GM18951 (cell line): ENCODE results near the gene ABLIM3.

Experiments
- POLR2A ChIP-seq: IDR thresholded peaks from 4 replicates; pipeline ENCODE4 v1.6.1; 2011; ENCODE audit warnings: mild to moderate bottlenecking; ENCODE audit not compliant: insufficient read length, insufficient read depth; ENCODE audit errors: extremely low read depth
- in situ Hi-C: fragments of 300-500 bp; cut with MboI; formaldehyde crosslinking; loops from one replicate; pipeline ENCODE4 v1.12.0; 2022; ENCODE audit warnings: low sequenced_read_pairs, mixed read lengths, inconsistent platforms; ENCODE audit not compliant: unreplicated experiment

Gene ABLIM3

DNA sequence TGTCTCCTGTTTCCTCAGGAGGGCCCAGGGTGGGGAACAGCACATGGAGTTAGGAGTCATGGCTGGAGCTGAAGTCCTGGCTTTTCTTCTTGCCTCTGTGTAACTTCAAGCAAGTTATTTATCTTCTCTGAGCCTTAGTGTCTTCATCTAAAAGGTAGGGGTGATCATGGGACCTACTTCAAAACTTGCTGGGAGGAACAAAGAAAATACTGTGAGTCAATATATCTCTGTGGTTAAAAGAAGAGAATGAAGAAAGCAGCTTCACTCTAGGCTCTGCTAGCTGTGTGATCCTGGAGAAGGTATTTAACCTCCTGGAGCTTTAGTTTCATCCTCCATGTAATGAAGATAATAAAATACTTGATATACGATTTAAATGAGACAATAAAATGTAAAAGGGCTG is 156.9 kb downstream of the ABLIM3 start:
- TF ChIP-seq POLR2A: no peak
- in situ Hi-C loops: no loop called here

DNA sequence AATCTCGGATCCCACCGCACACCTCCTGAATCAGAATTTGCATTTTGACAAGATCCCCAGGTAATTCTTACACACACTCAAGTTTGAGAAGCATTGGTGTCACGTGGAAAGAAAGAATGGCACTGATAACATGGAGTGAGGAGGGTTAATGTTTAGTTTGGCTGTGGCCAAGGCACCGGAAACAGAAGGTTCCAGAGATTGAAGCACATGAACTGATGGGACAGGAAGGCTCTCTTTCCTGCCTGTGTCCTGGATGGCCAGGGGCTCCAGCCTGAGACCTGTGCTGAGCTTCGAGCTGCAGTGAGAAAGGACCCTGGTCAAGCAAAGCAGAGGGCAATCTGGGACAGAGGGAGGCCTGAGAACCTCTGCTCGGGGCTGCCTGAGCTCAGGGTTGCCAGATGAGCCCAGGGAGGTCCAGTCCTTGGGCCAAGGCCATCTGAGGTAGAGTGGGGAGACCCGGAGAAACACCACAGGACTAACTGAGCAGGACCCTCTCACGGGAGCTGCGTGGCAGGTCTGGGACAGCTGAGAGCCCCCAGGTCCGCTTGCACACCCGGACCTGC is 157.6 kb downstream of the ABLIM3 start:
- no peak for TF ChIP-seq POLR2A
- in situ Hi-C loops: no loop called here

DNA sequence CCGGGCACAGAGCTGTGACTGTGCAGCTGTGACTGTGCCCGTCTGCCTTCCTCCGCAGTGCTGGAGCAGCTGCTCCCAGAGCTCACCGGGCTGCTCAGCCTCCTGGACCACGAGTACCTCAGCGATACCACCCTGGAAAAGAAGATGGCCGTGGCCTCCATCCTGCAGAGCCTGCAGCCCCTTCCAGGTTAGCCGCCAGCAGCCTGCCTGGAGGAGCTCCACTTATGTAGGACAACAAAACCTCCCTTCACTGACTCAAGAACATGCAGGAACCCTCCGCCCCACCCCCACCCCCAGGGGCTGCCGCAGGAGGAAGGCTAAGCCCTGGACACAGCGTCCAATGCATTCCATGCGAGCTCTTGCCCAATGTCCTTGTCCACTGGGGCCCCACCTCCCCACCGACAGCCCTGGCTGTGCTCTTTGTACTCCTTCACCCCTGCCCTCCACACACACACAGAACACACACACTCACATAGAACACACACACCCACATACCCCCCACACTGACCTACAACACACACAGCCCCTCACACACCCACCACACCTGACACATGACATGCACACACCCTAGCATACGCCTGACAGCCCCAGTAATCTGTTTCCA is 158.3 kb downstream of the ABLIM3 start:
- no peak for TF ChIP-seq POLR2A
- in situ Hi-C loops: no loop called here

DNA sequence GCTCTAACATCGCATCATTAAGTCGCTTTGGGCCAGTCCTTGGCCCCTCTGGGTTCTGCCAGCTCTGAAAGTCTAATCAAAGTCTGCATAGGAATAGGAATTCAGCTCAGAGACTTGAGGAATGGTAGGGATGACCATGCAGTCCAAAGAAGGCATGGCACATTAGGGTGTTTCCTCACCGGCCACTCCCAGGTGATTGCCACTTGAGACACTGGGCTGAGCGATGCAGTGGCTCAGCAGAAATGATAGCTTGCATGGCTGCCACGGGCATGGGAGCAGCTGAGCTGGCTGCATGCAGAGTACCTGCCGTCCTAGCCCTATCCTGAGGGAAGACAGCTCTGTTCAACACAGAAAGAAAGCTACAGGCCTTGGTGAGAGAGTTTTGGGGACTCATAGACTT is 159.1 kb downstream of the ABLIM3 start:
- TF ChIP-seq POLR2A: no peak
- in situ Hi-C loops: no loop called here

DNA sequence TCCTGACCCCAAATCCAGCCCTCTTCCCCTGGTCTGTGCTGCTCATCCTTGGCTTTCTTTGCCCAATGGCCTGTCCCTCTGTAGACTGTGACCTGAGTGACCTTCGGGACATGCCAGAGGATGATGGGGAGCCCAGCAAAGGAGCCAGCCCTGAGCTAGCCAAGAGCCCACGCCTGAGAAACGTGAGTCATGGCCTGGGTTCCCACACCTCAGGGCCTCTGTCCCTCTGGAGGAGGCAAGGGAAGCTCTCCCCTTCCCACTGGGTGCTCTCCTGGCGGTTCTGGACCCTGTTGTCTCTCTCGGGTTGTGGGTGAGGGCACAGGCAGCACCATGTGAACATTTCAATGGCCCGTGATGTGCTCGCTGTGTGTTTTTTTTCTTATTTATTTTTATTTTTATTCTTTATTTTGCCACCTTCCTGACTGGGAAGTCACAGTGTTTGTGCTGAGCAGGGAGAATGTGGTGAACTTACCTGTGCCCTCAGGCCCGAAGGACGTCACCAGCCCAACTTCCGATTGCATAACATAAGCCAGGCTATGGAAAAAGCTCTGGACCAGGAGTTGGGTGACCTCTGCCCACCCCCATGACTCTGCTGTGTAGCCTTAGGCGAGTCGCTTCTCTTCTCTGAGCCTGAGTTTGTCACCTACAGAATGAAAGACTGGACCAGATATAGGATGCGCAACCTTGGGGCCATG is 159.9 kb downstream of the ABLIM3 start:
- in situ Hi-C loops: no loop called here
- TF ChIP-seq POLR2A: no peak

DNA sequence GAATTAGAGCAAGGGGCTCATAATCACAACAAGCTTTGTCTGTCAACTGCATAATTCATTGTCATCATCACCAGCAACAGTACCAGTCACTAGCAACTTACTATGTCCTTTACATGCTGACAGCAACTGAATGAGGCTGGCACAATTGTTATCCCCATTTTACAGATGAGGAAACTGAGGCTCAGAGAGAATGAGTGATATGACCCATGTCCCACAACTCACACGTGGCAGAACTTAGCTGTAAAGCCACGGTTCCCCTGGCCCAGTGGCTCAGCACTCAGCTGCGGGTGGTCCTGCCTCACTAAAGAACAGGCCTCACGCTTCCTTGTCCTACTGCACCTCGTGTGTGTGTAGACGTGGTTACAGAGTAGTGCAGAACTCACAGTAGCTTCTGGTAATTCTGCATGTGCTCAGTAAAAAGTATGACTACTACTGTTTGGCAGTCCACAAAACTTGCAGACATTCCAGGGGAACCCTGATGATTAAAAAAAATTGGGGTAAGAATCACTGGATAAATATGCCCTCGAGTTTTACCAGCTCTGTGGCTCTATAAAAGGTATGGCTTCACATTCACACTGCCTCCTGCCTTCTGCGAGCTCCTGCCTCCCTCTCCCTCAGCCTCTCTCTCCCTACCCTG is 160.6 kb downstream of the ABLIM3 start:
- TF ChIP-seq POLR2A: no peak
- in situ Hi-C loops: no loop called here

DNA sequence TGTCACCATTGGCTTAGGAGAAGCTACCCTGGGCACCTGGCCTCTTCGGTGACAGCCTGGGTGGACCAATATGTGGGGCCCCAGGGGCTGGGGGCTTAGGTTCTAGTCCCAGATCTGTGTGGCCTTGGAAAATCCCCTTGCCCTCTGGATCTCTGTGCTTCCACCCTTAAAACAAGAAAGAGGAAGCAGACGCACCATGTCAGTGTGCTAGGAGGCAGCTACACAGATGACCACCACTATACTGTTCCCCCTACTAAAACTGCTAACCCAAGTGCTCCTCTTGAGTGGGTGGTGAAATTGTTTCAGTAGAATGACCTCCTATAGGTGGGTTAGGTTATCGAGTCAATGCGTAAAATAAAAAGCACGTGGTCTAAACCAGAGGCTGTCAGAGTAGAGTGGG is 161.3 kb downstream of the ABLIM3 start:
- no peak for TF ChIP-seq POLR2A
- in situ Hi-C loops: no loop called here

DNA sequence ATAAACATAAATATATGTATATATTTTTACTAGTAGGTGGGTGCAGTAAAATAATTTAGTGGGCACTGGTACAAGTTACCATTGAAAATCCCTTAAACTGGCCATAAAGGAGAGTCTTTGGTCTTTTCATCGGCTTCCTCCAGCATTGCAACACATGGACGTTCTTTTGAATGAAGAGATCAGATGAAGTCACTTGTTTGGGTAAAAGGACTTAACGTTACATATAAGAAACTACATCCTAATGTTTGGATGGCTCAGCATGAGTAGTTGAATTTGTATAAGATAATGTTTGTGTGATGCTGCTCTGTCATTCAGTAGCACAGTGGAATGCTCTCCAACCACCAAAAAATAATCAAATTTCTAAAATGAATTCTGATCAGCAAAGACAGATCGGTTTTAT is 161.9 kb downstream of the ABLIM3 start:
- no peak for TF ChIP-seq POLR2A
- in situ Hi-C loops: no loop called here

DNA sequence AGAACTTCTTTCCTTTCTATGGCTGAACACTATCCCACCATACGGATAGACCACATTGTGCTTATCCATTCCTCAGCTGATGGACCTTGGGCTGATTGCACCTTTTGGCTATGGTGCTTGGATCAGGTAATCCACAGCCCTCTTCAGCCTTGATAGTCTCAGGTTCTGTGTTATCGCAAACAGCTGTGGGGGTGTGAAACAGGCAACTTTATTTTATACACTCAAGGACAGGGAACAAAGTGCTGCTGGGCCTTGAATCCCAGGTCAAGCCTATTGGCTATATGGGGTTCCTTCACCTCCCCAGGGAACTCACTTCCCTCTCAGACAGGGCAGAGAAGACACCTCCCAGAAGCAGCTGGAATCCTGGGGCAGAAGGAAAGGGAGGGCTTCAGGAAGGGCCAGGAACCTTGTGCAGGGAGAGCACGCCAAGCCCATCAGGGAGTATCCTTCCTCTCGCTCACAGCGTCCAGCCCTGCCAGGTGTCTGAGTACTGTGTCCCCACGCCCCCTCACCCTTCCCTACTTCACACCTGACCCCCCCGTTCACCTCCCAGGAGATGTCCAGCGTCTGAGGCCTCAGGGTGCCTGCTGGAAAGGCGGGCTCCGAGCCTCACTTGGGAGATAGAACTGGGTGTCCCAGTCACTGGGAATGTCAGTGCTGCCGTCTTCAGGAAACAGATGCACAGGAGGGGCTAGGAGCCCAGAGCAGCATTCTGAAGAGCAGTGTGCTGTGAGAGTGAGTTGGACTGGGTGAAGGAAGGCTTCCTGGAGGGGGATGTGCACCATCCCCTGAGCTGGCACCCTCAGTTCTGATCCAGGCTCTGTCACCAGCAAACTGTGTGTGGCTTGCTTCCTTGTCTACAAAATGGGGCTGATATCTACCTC is 163.1 kb downstream of the ABLIM3 start:
- in situ Hi-C loops: no loop called here

DNA sequence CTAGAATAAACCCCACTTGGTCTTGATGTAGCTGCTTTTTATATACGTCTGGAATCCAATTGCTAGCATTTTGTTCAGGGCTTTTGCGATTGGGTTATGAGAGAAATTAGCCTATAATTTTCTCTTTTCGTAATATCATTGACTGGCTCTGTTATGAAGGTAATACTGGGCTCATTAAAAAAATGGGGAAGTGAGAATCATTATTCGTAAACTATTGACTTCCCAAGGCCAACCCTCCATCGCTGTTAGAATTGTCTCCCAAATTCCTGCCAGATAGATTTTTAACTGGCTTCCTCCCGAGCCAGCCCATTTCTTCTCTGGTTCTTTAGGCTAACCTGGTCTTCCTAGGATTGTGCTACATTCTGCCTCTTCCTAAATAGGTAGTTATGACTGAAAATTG is 168.1 kb downstream of the ABLIM3 start:
- in situ Hi-C loops: no loop called here
- TF ChIP-seq POLR2A: no peak

More for the DNA sequence above, 163.1 kb downstream of the ABLIM3 start:
- TF ChIP-seq POLR2A: no peak
